ENCODE measurements around the gene PPME1. TPM values are rescaled to one million over a fixed set of nuclear protein-coding genes. Genes with fewer than 3 reads are reported as not detected.

PPME1 gene
- total and polyA plus RNA-seq, 9 of the 15 experiments (the other 6 are each of a cell fraction or from before 2014, with no cell fraction given): 9.8 to 81.7 (median 37.6) TPM

DNA sequence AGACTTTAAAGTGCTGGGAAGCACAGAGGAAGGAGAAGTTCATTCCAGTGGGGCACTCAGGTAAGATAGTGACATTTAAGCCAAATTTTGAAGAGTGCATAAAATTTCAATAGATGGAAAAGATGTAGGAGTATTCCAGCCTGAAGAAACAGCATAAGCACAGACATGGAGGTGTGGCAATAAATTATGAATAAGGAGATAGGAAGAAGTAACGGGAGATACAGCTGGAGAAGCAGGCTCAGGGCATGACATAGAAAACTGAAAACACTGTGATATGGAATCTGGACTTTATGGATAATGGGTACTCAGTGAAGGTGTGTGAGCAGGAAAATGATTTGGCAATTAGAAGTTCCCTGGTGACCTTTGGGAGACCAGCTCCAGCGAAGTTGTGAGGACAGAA is 107.0 kb downstream of the PPME1 start (continued):
- TF ChIP-seq, protein P1, sequence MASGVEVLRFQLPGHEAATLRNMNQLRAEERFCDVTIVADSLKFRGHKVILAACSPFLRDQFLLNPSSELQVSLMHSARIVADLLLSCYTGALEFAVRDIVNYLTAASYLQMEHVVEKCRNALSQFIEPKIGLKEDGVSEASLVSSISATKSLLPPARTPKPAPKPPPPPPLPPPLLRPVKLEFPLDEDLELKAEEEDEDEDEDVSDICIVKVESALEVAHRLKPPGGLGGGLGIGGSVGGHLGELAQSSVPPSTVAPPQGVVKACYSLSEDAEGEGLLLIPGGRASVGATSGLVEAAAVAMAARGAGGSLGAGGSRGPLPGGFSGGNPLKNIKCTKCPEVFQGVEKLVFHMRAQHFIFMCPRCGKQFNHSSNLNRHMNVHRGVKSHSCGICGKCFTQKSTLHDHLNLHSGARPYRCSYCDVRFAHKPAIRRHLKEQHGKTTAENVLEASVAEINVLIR (CRISPR knock-in tag; IDR thresholded peaks at IDR 0.05): no peak
- TF ChIP-seq GABPB2 (CRISPR knock-in tag; conservative IDR thresholded peaks at IDR 0.05): no peak
- no peak for TF ChIP-seq KLF13 (tag; IDR thresholded peaks at IDR 0.05; ENCODE audit: borderline replicate concordance, low read depth)
- no peak for TF ChIP-seq IRF2 (CRISPR knock-in tag; IDR thresholded peaks at IDR 0.05)
- TF ChIP-seq, protein P2, sequence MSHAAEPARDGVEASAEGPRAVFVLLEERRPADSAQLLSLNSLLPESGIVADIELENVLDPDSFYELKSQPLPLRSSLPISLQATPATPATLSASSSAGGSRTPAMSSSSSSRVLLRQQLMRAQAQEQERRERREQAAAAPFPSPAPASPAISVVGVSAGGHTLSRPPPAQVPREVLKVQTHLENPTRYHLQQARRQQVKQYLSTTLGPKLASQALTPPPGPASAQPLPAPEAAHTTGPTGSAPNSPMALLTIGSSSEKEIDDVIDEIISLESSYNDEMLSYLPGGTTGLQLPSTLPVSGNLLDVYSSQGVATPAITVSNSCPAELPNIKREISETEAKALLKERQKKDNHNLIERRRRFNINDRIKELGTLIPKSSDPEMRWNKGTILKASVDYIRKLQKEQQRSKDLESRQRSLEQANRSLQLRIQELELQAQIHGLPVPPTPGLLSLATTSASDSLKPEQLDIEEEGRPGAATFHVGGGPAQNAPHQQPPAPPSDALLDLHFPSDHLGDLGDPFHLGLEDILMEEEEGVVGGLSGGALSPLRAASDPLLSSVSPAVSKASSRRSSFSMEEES (CRISPR knock-in tag; IDR thresholded peaks at IDR 0.05): no peak
- no peak for TF ChIP-seq HNRNPH1 (optimal IDR thresholded peaks at IDR 0.05; ENCODE audit: low read depth, low read length)
- TF ChIP-seq, protein P3, sequence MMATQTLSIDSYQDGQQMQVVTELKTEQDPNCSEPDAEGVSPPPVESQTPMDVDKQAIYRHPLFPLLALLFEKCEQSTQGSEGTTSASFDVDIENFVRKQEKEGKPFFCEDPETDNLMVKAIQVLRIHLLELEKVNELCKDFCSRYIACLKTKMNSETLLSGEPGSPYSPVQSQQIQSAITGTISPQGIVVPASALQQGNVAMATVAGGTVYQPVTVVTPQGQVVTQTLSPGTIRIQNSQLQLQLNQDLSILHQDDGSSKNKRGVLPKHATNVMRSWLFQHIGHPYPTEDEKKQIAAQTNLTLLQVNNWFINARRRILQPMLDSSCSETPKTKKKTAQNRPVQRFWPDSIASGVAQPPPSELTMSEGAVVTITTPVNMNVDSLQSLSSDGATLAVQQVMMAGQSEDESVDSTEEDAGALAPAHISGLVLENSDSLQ (IDR thresholded peaks at IDR 0.05): no peak
- TF ChIP-seq, protein P4, sequence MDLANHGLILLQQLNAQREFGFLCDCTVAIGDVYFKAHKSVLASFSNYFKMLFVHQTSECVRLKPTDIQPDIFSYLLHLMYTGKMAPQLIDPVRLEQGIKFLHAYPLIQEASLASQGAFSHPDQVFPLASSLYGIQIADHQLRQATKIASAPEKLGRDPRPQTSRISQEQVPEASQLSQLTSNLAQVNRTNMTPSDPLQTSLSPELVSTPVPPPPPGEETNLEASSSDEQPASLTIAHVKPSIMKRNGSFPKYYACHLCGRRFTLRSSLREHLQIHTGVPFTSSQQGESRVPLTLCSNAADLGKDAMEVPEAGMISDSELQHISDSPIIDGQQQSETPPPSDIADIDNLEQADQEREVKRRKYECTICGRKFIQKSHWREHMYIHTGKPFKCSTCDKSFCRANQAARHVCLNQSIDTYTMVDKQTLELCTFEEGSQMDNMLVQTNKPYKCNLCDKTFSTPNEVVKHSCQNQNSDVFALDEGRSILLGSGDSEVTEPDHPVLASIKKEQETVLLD (IDR thresholded peaks at IDR 0.05): no peak
- TF ChIP-seq RBM34 (IDR thresholded peaks at IDR 0.05; ENCODE audit: borderline replicate concordance, insufficient read depth, low read length): no peak
